PC-9 (cell line): ENCODE data around the gene SAMD11.

Source experiments
- EZH2 ChIP-seq: fragments of 200-600 bp; sonication (generic); IDR thresholded peaks from 2 replicates; pipeline ENCODE4 v1.8.0; 2017; ENCODE audit warnings: antibody characterized with exemption, low read depth
- TF ChIP-seq, protein P1 (sequence below): fragments of 200-600 bp; sonication (generic); conservative IDR thresholded peaks from 2 replicates; pipeline ENCODE4 v1.6.1; 2017; ENCODE audit warnings: mixed run types, antibody characterized with exemption, mild to moderate bottlenecking, moderate library complexity

- TF ChIP-seq, protein P1, sequence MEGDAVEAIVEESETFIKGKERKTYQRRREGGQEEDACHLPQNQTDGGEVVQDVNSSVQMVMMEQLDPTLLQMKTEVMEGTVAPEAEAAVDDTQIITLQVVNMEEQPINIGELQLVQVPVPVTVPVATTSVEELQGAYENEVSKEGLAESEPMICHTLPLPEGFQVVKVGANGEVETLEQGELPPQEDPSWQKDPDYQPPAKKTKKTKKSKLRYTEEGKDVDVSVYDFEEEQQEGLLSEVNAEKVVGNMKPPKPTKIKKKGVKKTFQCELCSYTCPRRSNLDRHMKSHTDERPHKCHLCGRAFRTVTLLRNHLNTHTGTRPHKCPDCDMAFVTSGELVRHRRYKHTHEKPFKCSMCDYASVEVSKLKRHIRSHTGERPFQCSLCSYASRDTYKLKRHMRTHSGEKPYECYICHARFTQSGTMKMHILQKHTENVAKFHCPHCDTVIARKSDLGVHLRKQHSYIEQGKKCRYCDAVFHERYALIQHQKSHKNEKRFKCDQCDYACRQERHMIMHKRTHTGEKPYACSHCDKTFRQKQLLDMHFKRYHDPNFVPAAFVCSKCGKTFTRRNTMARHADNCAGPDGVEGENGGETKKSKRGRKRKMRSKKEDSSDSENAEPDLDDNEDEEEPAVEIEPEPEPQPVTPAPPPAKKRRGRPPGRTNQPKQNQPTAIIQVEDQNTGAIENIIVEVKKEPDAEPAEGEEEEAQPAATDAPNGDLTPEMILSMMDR, result no peak
- no peak for TF ChIP-seq EZH2
Observed at GRCh38 chr1:936348-937264, 12.9 kb downstream of the SAMD11 start.
